ENCODE results near the gene MYO19.

DNA sequence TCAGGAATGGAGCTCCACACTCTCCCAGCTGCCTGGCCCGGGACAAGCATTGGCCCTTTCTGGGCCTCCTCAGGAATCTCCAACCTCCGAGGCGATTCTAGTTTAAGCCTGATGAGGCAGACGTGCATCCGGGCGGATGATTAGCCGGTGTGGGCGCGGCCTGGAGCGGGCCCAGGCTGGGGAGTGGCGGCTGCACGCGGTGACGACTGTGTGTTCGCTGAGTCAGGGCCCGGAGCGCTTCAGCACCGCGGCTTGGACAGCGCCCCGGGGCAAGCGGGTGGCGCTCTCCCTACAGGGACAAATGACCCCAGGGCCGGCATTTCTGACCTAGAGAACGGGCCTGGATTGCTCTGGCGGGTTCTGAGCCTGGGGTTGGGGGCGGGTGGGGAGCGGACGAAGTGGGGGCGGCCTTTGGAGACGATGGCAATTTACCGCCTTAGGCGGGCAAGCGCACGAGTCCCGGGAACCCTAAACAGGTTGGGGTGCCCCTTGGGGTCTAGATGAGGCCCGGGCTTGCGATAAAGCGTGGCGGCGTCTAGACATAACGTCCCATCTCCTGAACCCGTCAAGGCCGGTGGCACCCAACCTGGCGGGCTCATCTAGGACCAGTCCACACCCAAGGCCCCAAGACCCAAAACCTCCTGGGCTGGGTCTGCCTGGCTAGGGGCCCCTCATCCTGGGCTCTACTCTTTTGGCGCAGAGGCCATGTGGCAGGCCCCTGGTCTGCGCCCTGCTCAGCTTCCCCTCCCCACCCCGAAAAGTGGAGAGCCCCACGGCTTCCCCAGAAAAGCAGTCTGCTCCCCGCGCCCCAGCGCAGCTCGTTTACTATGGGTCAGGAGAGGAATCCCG is 70.5 kb downstream of the MYO19 start:
- TF ChIP-seq, protein P1, sequence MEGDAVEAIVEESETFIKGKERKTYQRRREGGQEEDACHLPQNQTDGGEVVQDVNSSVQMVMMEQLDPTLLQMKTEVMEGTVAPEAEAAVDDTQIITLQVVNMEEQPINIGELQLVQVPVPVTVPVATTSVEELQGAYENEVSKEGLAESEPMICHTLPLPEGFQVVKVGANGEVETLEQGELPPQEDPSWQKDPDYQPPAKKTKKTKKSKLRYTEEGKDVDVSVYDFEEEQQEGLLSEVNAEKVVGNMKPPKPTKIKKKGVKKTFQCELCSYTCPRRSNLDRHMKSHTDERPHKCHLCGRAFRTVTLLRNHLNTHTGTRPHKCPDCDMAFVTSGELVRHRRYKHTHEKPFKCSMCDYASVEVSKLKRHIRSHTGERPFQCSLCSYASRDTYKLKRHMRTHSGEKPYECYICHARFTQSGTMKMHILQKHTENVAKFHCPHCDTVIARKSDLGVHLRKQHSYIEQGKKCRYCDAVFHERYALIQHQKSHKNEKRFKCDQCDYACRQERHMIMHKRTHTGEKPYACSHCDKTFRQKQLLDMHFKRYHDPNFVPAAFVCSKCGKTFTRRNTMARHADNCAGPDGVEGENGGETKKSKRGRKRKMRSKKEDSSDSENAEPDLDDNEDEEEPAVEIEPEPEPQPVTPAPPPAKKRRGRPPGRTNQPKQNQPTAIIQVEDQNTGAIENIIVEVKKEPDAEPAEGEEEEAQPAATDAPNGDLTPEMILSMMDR (IDR thresholded peaks at IDR 0.05; ENCODE audit: insufficient read depth, low read length): no peak
- TF ChIP-seq GABPA (IDR thresholded peaks at IDR 0.05; ENCODE audit: low read depth): no peak
- TF ChIP-seq, protein P2, sequence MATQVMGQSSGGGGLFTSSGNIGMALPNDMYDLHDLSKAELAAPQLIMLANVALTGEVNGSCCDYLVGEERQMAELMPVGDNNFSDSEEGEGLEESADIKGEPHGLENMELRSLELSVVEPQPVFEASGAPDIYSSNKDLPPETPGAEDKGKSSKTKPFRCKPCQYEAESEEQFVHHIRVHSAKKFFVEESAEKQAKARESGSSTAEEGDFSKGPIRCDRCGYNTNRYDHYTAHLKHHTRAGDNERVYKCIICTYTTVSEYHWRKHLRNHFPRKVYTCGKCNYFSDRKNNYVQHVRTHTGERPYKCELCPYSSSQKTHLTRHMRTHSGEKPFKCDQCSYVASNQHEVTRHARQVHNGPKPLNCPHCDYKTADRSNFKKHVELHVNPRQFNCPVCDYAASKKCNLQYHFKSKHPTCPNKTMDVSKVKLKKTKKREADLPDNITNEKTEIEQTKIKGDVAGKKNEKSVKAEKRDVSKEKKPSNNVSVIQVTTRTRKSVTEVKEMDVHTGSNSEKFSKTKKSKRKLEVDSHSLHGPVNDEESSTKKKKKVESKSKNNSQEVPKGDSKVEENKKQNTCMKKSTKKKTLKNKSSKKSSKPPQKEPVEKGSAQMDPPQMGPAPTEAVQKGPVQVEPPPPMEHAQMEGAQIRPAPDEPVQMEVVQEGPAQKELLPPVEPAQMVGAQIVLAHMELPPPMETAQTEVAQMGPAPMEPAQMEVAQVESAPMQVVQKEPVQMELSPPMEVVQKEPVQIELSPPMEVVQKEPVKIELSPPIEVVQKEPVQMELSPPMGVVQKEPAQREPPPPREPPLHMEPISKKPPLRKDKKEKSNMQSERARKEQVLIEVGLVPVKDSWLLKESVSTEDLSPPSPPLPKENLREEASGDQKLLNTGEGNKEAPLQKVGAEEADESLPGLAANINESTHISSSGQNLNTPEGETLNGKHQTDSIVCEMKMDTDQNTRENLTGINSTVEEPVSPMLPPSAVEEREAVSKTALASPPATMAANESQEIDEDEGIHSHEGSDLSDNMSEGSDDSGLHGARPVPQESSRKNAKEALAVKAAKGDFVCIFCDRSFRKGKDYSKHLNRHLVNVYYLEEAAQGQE (IDR thresholded peaks at IDR 0.05; ENCODE audit: insufficient replicate concordance, low read depth): peak; percentile 97
- no peak for TF ChIP-seq POLR2AphosphoS5 (IDR thresholded peaks at IDR 0.05; ENCODE audit: low read depth)
